Astrocyte (in vitro differentiated cells and primary cell): Measurements from ENCODE around the gene SEMA3B. TPM values are rescaled to one million over a fixed set of nuclear protein-coding genes. Genes with fewer than 3 reads are reported as not detected.

Experiments
- DNase-seq: peaks from one replicate; pipeline ENCODE4 v3.0.0-alpha.2; 2010; ENCODE audit warnings: low read depth
- FAIRE-seq: peaks from 2 replicates; lab custom pipeline; 2011; peaks lifted over from hg19 to GRCh38; lab: Jason Lieb, UNC
- H2AFZ ChIP-seq: 2 replicates; pipeline ENCODE4 v1.6.0; 2012; ENCODE audit warnings: low read depth, low read length, inconsistent platforms
- H3K27ac ChIP-seq: 2 replicates; pipeline ENCODE4 v1.5.1; 2011; ENCODE audit warnings: low read depth, low read length, inconsistent platforms
- H3K27me3 ChIP-seq: 2 replicates; pipeline ENCODE4 v1.6.0; 2011; ENCODE audit warnings: low read length, inconsistent platforms; ENCODE audit not compliant: insufficient read depth
- H3K36me3 ChIP-seq: 2 replicates; pipeline ENCODE4 v1.5.1; 2011; ENCODE audit warnings: low read length, inconsistent platforms; ENCODE audit not compliant: insufficient read depth
- H3K4me1 ChIP-seq: 2 replicates; pipeline ENCODE4 v1.5.1; 2011; ENCODE audit warnings: low read length, inconsistent platforms; ENCODE audit not compliant: insufficient read depth
- H3K4me2 ChIP-seq: 2 replicates; pipeline ENCODE4 v1.6.0; 2012; ENCODE audit warnings: low read length, inconsistent platforms
- H3K4me3 ChIP-seq: 2 replicates; pipeline ENCODE4 v1.5.1; 2011; ENCODE audit warnings: low read depth, mild to moderate bottlenecking, low read length, inconsistent platforms; ENCODE audit not compliant: insufficient read depth
- H3K79me2 ChIP-seq: 2 replicates; pipeline ENCODE4 v1.6.0; 2012; ENCODE audit warnings: mild to moderate bottlenecking, low read length, inconsistent platforms; ENCODE audit not compliant: insufficient read depth
- H3K9ac ChIP-seq: 2 replicates; pipeline ENCODE4 v1.6.0; 2012; ENCODE audit warnings: mild to moderate bottlenecking, low read length, inconsistent platforms
- H3K9me3 ChIP-seq: 2 replicates; pipeline ENCODE4 v1.5.1; 2012; ENCODE audit warnings: low read depth, mild to moderate bottlenecking, low read length, inconsistent platforms; ENCODE audit not compliant: insufficient read depth
- H4K20me1 ChIP-seq: 2 replicates; pipeline ENCODE4 v1.6.0; 2012; ENCODE audit warnings: low read length, inconsistent platforms; ENCODE audit not compliant: insufficient read depth
- H3K27ac Mint-ChIP-seq: one replicate; pipeline ENCODE4 v1.8.0; 2021; ENCODE audit warnings: mild to moderate bottlenecking, mixed read lengths; ENCODE audit not compliant: unreplicated experiment
- H3K27me3 Mint-ChIP-seq: one replicate; pipeline ENCODE4 v1.8.0; 2021; ENCODE audit warnings: low read depth, mixed read lengths; ENCODE audit not compliant: unreplicated experiment
- H3K36me3 Mint-ChIP-seq: one replicate; pipeline ENCODE4 v1.8.0; 2021; ENCODE audit warnings: low read depth, mixed read lengths; ENCODE audit not compliant: unreplicated experiment
- H3K4me1 Mint-ChIP-seq: one replicate; pipeline ENCODE4 v1.8.0; 2021; ENCODE audit warnings: low read depth, mixed read lengths; ENCODE audit not compliant: unreplicated experiment
- H3K4me3 Mint-ChIP-seq: one replicate; pipeline ENCODE4 v1.8.0; 2021; ENCODE audit warnings: mild to moderate bottlenecking, moderate library complexity, mixed read lengths; ENCODE audit not compliant: unreplicated experiment
- H3K9me3 Mint-ChIP-seq: one replicate; pipeline ENCODE4 v1.8.0; 2021; ENCODE audit warnings: mild to moderate bottlenecking, mixed read lengths; ENCODE audit not compliant: unreplicated experiment
- EZH2 ChIP-seq: IDR thresholded peaks from 2 replicates; pipeline ENCODE4 v1.6.1; 2012; ENCODE audit warnings: mild to moderate bottlenecking, low read length, inconsistent platforms; ENCODE audit not compliant: insufficient read depth
- total RNA-seq: library from RNA; stranded (reverse); gene quantifications from 2 replicates; pipeline ENCODE4 v1.2.1, GENCODE V29; 2021
- TF ChIP-seq, protein P1 (sequence below): IDR thresholded peaks from 2 replicates; pipeline ENCODE4 v1.5.1; 2011; ENCODE audit warnings: low read depth, mild to moderate bottlenecking, inconsistent platforms, low read length, moderate library complexity; ENCODE audit not compliant: insufficient read depth

The SEMA3B gene
- total RNA-seq, 1 donor from 2014 or later = 5.9 TPM

DNA sequence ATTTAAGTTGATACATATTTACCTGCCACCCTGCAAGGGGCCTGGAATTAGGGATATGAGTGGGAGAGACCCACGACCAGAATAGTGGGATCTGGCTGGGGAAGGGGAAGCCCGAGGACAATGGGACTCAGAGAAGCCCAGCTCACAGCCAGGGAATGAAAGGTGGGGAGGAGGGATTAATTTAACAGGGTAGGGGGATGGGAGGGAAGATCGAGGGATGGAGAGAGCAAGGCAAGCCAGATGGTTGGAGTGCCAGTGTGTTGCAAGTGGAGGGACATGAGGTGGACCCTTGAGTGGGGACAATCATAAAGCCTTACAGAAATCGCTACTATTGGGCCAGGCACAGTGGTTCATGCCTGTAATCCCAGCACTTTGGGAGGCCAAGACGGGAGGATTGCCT, 37.4 kb upstream of the SEMA3B start:
- H2AFZ ChIP-seq = no peak overlapping the region
- peaks cover 7% of the 10 kb centered on the region for H3K4me1 Mint-ChIP-seq
- H3K27me3 ChIP-seq = no peaks in the 10 kb centered on the region
- H3K27ac ChIP-seq = no peak overlapping the region
- TF ChIP-seq, protein P1, sequence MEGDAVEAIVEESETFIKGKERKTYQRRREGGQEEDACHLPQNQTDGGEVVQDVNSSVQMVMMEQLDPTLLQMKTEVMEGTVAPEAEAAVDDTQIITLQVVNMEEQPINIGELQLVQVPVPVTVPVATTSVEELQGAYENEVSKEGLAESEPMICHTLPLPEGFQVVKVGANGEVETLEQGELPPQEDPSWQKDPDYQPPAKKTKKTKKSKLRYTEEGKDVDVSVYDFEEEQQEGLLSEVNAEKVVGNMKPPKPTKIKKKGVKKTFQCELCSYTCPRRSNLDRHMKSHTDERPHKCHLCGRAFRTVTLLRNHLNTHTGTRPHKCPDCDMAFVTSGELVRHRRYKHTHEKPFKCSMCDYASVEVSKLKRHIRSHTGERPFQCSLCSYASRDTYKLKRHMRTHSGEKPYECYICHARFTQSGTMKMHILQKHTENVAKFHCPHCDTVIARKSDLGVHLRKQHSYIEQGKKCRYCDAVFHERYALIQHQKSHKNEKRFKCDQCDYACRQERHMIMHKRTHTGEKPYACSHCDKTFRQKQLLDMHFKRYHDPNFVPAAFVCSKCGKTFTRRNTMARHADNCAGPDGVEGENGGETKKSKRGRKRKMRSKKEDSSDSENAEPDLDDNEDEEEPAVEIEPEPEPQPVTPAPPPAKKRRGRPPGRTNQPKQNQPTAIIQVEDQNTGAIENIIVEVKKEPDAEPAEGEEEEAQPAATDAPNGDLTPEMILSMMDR = no peak
- TF ChIP-seq EZH2 = no peak
- no peak overlapping the region for H3K27ac Mint-ChIP-seq
- H3K9ac ChIP-seq = no peak overlapping the region
- H3K4me3 ChIP-seq = no peak overlapping the region
- H3K4me1 ChIP-seq = peaks cover 8% of the 10 kb centered on the region
- no peak overlapping the region for H3K4me2 ChIP-seq
- peaks cover 6% of the 10 kb centered on the region for H3K79me2 ChIP-seq
- H3K9me3 ChIP-seq = no peaks in the 10 kb centered on the region
- FAIRE-seq (no peak), DNase-seq (no peak)
- H3K36me3 Mint-ChIP-seq = peaks cover 2% of the 10 kb centered on the region
- peaks cover 1% of the 10 kb centered on the region for H3K27me3 Mint-ChIP-seq
- H3K36me3 ChIP-seq = no peaks in the 10 kb centered on the region
- peaks cover 4% of the 10 kb centered on the region for H4K20me1 ChIP-seq
- no peak overlapping the region for H3K4me3 Mint-ChIP-seq
- no peaks in the 10 kb centered on the region for H3K9me3 Mint-ChIP-seq

DNA sequence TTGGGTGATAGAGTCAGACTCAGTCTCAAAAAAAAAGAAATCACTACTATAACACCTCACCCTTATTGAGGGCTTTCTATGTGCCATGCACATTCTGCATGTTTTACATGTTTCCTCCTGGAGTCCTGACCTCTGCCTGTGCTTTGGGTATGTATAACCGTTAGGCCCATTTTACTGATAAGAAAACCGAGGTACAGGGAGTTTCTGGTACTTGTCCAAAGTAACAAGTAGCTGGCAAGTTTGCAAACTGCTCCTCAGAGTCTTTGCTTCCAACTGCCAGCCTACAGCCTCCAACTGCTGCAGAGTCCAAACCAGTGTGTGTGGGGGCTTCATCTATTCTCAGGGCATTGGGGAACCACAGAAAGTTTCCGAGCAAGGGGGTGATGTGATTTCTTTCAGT, 36.6 kb upstream of the SEMA3B start:
- TF ChIP-seq, protein P1 = no peak
- no peak for TF ChIP-seq EZH2

DNA sequence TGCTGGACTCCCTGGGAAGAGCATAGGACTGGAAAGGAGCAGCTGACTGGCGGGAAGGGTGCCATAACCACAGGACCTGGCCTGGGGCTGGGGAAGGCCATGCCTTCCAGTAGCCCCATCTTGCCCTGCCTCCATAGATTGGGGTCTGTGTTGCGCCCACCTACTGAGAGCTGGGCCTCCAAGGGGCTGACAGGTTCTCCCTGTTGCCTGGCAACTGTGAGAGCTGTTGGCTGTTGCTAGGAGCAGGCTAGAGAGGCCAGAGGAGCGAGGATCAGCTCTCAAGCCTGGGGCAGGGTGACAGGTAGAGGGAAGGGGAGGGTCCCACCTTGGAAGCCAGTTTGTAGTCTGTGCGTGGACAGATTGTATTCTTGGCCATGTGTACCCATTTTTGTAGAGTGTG, 35.8 kb upstream of the SEMA3B start:
- Histone ChIP-seq H3K9ac (no peak overlapping the region), H3K79me2 (peaks cover 22% of the 10 kb centered on the region), H3K36me3 (no peaks in the 10 kb centered on the region), H3K4me3 (no peak overlapping the region), H3K4me2 (no peak overlapping the region), H3K27me3 (no peaks in the 10 kb centered on the region), H3K27ac (no peak overlapping the region), H2AFZ (no peak overlapping the region), H4K20me1 (peaks cover 18% of the 10 kb centered on the region), H3K4me1 (peaks cover 6% of the 10 kb centered on the region), H3K9me3 (no peaks in the 10 kb centered on the region)
- Mint-ChIP-seq H3K36me3 (peaks cover 3% of the 10 kb centered on the region), H3K27me3 (peaks cover 1% of the 10 kb centered on the region), H3K4me1 (peaks cover 6% of the 10 kb centered on the region), H3K9me3 (no peaks in the 10 kb centered on the region), H3K4me3 (no peak overlapping the region), H3K27ac (peak overlapping the region; percentile 48)
- no peak for FAIRE-seq
- DNase-seq = no peak
- TF ChIP-seq, protein P1 = no peak
- no peak for TF ChIP-seq EZH2

More for the DNA sequence above, 36.6 kb upstream of the SEMA3B start:
- H3K79me2 ChIP-seq = peaks cover 13% of the 10 kb centered on the region
- no peaks in the 10 kb centered on the region for H3K27me3 ChIP-seq
- H3K36me3 ChIP-seq = no peaks in the 10 kb centered on the region
- H3K4me1 ChIP-seq = peaks cover 4% of the 10 kb centered on the region
- no peak overlapping the region for H3K27ac Mint-ChIP-seq
- H3K4me2 ChIP-seq = no peak overlapping the region
- H3K4me3 Mint-ChIP-seq = no peak overlapping the region
- peaks cover 11% of the 10 kb centered on the region for H4K20me1 ChIP-seq
- H3K4me1 Mint-ChIP-seq = peaks cover 6% of the 10 kb centered on the region
- no peak overlapping the region for H3K27ac ChIP-seq
- peaks cover 1% of the 10 kb centered on the region for H3K27me3 Mint-ChIP-seq
- peaks cover 3% of the 10 kb centered on the region for H3K36me3 Mint-ChIP-seq
- H3K9me3 ChIP-seq = no peaks in the 10 kb centered on the region
- H3K9me3 Mint-ChIP-seq = no peaks in the 10 kb centered on the region
- no peak for DNase-seq
- no peak overlapping the region for H3K4me3 ChIP-seq
- H2AFZ ChIP-seq = no peak overlapping the region
- no peak overlapping the region for H3K9ac ChIP-seq
- no peak for FAIRE-seq
